ENCODE measurements around the gene TMEM221. TPM values are rescaled to one million over a fixed set of nuclear protein-coding genes. Genes with fewer than 3 reads are reported as not detected.

TMEM221 gene
- total and polyA plus RNA-seq, 9 of the 15 experiments (the other 6 are each of a cell fraction or from before 2014, with no cell fraction given): 0.06 to 0.35 TPM; not detected in 7

- TF ChIP-seq ETV1 (tag; conservative IDR thresholded peaks at IDR 0.05; ENCODE audit: low read depth) (peak; percentile 65), ZNF780A (CRISPR knock-in tag; IDR thresholded peaks at IDR 0.05) (no peak), BDP1 (IDR thresholded peaks at IDR 0.05; ENCODE audit: insufficient read depth, insufficient read length) (no peak), HIVEP1 (CRISPR knock-in tag; IDR thresholded peaks at IDR 0.05) (no peak), NCOA1 (IDR thresholded peaks at IDR 0.05; ENCODE audit: low read depth) (peak; percentile 67; the same call in 1 of the 2 replicates), TBP (optimal IDR thresholded peaks at IDR 0.05; ENCODE audit: low read depth, low read length) (no peak), JUN (IDR thresholded peaks at IDR 0.05; ENCODE audit: borderline replicate concordance, low read depth, low read length) (no peak), JUN (CRISPR knock-in tag; IDR thresholded peaks at IDR 0.05; ENCODE audit: borderline replicate concordance) (no peak), RBM39 (optimal IDR thresholded peaks at IDR 0.05; ENCODE audit: low read depth, low read length) (no peak), KDM5B (IDR thresholded peaks at IDR 0.05; ENCODE audit: insufficient replicate concordance, low read depth, low read length) (no peak), TEAD2 (tag; IDR thresholded peaks at IDR 0.05) (no peak), RBM17 (IDR thresholded peaks at IDR 0.05; ENCODE audit: borderline replicate concordance, low read depth, low read length) (no peak), KDM2B (CRISPR knock-in tag; IDR thresholded peaks at IDR 0.05) (no peak), ZNF197 (CRISPR knock-in tag; IDR thresholded peaks at IDR 0.05; ENCODE audit: low read depth) (no peak), SPI1 (IDR thresholded peaks at IDR 0.05; ENCODE audit: borderline replicate concordance, low read depth, low read length) (peak; percentile 77; the same call in 1 of the 2 replicates), SRSF9 (IDR thresholded peaks at IDR 0.05; ENCODE audit: borderline replicate concordance, low read depth, low read length) (no peak), CEBPG (CRISPR knock-in tag; IDR thresholded peaks at IDR 0.05) (no peak), CEBPG (tag; conservative IDR thresholded peaks at IDR 0.05 in 1 of 2, IDR thresholded peaks at IDR 0.05 in 1 of 2) (no peak), MECOM (CRISPR knock-in tag; IDR thresholded peaks at IDR 0.05) (no peak), SMAD1 (IDR thresholded peaks at IDR 0.05; ENCODE audit: low read depth, low read length, partially characterized antibody) (no peak), HMG20B (CRISPR knock-in tag; IDR thresholded peaks at IDR 0.05) (no peak), ZNF274 (IDR thresholded peaks at IDR 0.05; ENCODE audit: borderline replicate concordance, low read depth, low read length) (no peak), POLR2G (IDR thresholded peaks at IDR 0.05; ENCODE audit: low read depth, low read length) (no peak), ZNF121 (CRISPR knock-in tag; conservative IDR thresholded peaks at IDR 0.05) (peak; percentile 99), RNF219 (CRISPR knock-in tag; IDR thresholded peaks at IDR 0.05) (no peak), PPARD (CRISPR knock-in tag; IDR thresholded peaks at IDR 0.05) (no peak), ZEB2 (IDR thresholded peaks at IDR 0.05) (no peak; the same call in 1 of the 2 replicates)
- TF ChIP-seq, protein P1, sequence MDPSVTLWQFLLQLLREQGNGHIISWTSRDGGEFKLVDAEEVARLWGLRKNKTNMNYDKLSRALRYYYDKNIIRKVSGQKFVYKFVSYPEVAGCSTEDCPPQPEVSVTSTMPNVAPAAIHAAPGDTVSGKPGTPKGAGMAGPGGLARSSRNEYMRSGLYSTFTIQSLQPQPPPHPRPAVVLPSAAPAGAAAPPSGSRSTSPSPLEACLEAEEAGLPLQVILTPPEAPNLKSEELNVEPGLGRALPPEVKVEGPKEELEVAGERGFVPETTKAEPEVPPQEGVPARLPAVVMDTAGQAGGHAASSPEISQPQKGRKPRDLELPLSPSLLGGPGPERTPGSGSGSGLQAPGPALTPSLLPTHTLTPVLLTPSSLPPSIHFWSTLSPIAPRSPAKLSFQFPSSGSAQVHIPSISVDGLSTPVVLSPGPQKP (CRISPR knock-in tag; IDR thresholded peaks at IDR 0.05): no peak
- TF ChIP-seq, protein P2, sequence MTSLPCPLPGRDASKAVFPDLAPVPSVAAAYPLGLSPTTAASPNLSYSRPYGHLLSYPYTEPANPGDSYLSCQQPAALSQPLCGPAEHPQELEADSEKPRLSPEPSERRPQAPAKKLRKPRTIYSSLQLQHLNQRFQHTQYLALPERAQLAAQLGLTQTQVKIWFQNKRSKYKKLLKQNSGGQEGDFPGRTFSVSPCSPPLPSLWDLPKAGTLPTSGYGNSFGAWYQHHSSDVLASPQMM (CRISPR knock-in tag; IDR thresholded peaks at IDR 0.05): no peak
These were observed 53.5 kb downstream of the TMEM221 start (continued) for GRCh38 chr19:17394891-17395415.

Measured in K562 (cell line).